Naive B cell (primary cell): Measurements from ENCODE around the gene UPF3A. TPM values are rescaled to one million over a fixed set of nuclear protein-coding genes. Genes with fewer than 3 reads are reported as not detected.

Experiments used
- ATAC-seq, 2 donors: fragments of 150-1000 bp; cut with Tn5 transposase; 2 replicates each; pipeline ENCODE4 v1.10.0; 2021; ENCODE audit warnings: low read depth in 2 of 2, mild to moderate bottlenecking in 2 of 2, moderate library complexity in 2 of 2
- DNase-seq: peaks from one replicate; pipeline ENCODE4 v3.0.0; 2022
- H3K27ac Mint-ChIP-seq, 6 donors: one replicate each; pipeline ENCODE4 v1.8.0; 2020 to 2022; ENCODE audit warnings: mild to moderate bottlenecking in 6 of 6, mixed read lengths in 6 of 6, moderate library complexity in 5 of 6, inconsistent platforms in 2 of 6
- H3K27me3 Mint-ChIP-seq, 3 donors: one replicate each; pipeline ENCODE4 v1.8.0; 2021 to 2022; ENCODE audit warnings: mixed read lengths in 3 of 3, mild to moderate bottlenecking in 1 of 3
- H3K36me3 Mint-ChIP-seq, 2 donors: one replicate each; pipeline ENCODE4 v1.8.0; 2020 to 2022; ENCODE audit warnings: mixed read lengths in 2 of 2, inconsistent platforms in 1 of 2, mild to moderate bottlenecking in 1 of 2
- H3K4me1 Mint-ChIP-seq, 3 donors: one replicate each; pipeline ENCODE4 v1.8.0; 2020 to 2022; ENCODE audit warnings: mixed read lengths in 3 of 3, inconsistent platforms in 1 of 3, mild to moderate bottlenecking in 1 of 3, moderate library complexity in 1 of 3
- H3K4me3 Mint-ChIP-seq, 8 donors: one replicate each; pipeline ENCODE4 v1.8.0; 2020 to 2022; ENCODE audit warnings: mild to moderate bottlenecking in 8 of 8, mixed read lengths in 8 of 8, moderate library complexity in 8 of 8, inconsistent platforms in 2 of 8
- H3K9me3 Mint-ChIP-seq, 7 donors: one replicate each; pipeline ENCODE4 v1.8.0; 2020 to 2022; ENCODE audit warnings: mixed read lengths in 7 of 7, mild to moderate bottlenecking in 5 of 7, inconsistent platforms in 2 of 7, moderate library complexity in 1 of 7
- polyA plus RNA-seq, 6 donors: library from polyadenylated mRNA; unstranded; fragments of 300-500 nt; fragmentation: Illumina TruSeq; gene quantifications; one replicate each; pipeline ENCODE4 v1.2.3, GENCODE V29; 2021; ENCODE audit warnings: low read depth in 6 of 6

Gene UPF3A
- polyA plus RNA-seq = 10 to 100 TPM; 17.0 to 26.8 (median 23.0) TPM

- Mint-ChIP-seq H3K27ac (peak within 1 kb of the TSS; percentile 92 to 98 (median 96)), H3K27me3 (no peaks in the 10 kb centered on the region), H3K9me3 (no peaks in the 10 kb centered on the region), H3K4me1 (peaks cover 25 to 42% (median 31%) of the 10 kb centered on the region in 3 donors), H3K36me3 (peaks cover 4% of the 10 kb centered on the region in 2 donors), H3K4me3 (peak within 1 kb of the TSS; percentile 90 to 97 (median 94))
- ATAC-seq = peak; percentile 80 to 81
- peak; percentile 90 for DNase-seq
Observed at GRCh38 chr13:114281351-114282040, at the start of gene UPF3A. TSS of gene UPF3A (plus strand) at chr13:114281601. CDS start at chr13:114281640, 39 bp downstream.

DNA sequence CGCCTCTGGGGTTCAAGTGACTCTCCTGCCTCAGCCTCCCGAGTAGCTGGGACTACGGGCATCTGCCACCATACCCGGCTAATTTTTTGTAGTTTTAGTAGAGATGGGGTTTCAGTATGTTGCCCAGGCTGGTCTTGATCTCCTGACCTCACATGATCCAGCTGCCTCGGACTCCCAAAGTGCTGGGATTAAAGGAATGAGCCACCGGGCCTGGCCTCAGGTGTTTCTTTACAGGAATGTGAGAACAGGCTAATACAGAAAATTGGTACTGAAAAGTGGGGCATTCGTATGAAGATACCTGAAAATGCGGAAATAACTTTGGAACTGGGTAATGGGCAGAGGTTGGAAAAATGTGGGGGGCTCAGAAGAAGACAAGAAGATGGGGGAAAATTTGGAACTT, 49.5 kb upstream of the UPF3A start:
- Mint-ChIP-seq H3K27me3 (peaks cover 25 to 43% (median 32%) of the 10 kb centered on the region in 3 donors), H3K4me1 (peaks cover 14 to 18% (median 18%) of the 10 kb centered on the region in 3 donors), H3K9me3 (no peaks in the 10 kb centered on the region), H3K4me3 (peak overlapping the region in 2 of 8 donors; percentile 37 to 77), H3K27ac (peak overlapping the region in 2 of 6 donors; percentile 47 to 52), H3K36me3 (no peaks in the 10 kb centered on the region)
- ATAC-seq = no peak
- DNase-seq = no peak

GRCh38 chr13:114234266-114234644, 47.1 kb upstream of the UPF3A start:
- Mint-ChIP-seq H3K27ac (peak overlapping the region; percentile 74 to 96 (median 84)), H3K4me1 (peaks cover 19 to 23% (median 21%) of the 10 kb centered on the region in 3 donors), H3K9me3 (no peaks in the 10 kb centered on the region), H3K4me3 (peak overlapping the region; percentile 81 to 94 (median 90)), H3K27me3 (peaks cover 19 to 27% (median 25%) of the 10 kb centered on the region in 3 donors), H3K36me3 (peaks cover 5 to 8% of the 10 kb centered on the region in 2 donors)
- ATAC-seq (no peak), DNase-seq (no peak)

DNA sequence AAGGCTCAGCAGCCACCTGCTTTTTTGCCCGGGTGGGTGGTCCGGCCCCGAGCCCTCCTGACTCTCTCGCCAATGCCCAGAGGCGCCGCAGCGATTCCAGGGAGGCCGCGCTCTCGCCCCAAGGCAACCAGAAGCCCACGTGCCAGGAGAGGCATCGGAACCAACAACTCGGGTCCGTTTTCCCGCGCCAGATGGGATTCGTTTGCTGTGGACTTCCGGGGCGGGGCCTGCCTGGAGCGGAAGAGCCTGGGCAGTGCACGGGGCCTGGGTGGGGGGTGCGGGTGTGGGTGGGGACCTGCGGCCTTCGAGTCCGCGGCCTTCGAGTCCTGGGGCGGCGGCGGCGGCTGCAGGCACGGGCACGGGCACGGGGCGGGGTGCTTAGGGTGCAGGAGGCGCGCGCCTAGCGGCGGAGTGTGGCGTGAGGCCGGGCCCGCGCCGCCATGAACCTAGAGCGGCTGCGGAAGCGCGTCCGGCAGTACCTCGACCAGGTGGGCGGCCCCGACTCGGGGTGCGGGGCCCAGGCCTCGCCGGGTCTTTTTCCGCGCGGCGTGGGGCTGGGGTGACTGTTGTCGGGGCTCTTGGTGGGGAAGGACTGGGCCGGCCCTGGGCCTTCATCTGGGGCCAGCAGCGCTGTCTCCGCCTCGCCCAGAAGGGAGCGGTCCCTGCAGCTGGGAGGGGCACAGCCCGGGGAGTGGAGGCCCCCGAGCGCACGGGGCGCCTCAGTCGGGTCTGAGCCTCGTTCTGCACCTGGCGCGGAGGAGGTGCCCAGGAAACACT, 46.6 kb upstream of the UPF3A start, which contains the start of gene CDC16:
TSS of gene CDC16 (plus strand) at position 253 of the 777 bp plus-strand sequence. CDS start at position 441, 188 bp downstream.
- Mint-ChIP-seq H3K36me3 (peaks cover 5 to 8% of the 10 kb centered on the region in 2 donors), H3K9me3 (no peaks in the 10 kb centered on the region), H3K27me3 (peaks cover 17 to 21% (median 19%) of the 10 kb centered on the region in 3 donors), H3K4me1 (peaks cover 19 to 23% (median 21%) of the 10 kb centered on the region in 3 donors), H3K4me3 (peak within 1 kb of the TSS; percentile 81 to 94 (median 90)), H3K27ac (peak within 1 kb of the TSS; percentile 74 to 96 (median 84))
- peak; percentile 66 for DNase-seq
- peak; percentile 81 to 84 for ATAC-seq

- Mint-ChIP-seq H3K27ac (peak overlapping the region in 4 of 6 donors; percentile 60 to 82 (median 73)), H3K36me3 (peaks cover 5 to 8% of the 10 kb centered on the region in 2 donors), H3K4me3 (peak overlapping the region; percentile 81 to 94 (median 90)), H3K9me3 (no peaks in the 10 kb centered on the region), H3K27me3 (peaks cover 8 to 13% (median 10%) of the 10 kb centered on the region in 3 donors), H3K4me1 (peaks cover 19 to 23% (median 21%) of the 10 kb centered on the region in 3 donors)
- DNase-seq (no peak), ATAC-seq (no peak)
Observed at GRCh38 chr13:114235697-114236096, 45.7 kb upstream of the UPF3A start.

GRCh38 chr13:114236227-114236626, 45.2 kb upstream of the UPF3A start:
- Mint-ChIP-seq H3K4me1 (peaks cover 19 to 23% (median 21%) of the 10 kb centered on the region in 3 donors), H3K36me3 (peaks cover 5 to 8% of the 10 kb centered on the region in 2 donors), H3K27me3 (peaks cover 3 to 9% (median 8%) of the 10 kb centered on the region in 3 donors), H3K27ac (no peak overlapping the region), H3K9me3 (no peaks in the 10 kb centered on the region), H3K4me3 (peak overlapping the region in 7 of 8 donors; percentile 81 to 94 (median 89))
- no peak for DNase-seq
- ATAC-seq = no peak

DNA sequence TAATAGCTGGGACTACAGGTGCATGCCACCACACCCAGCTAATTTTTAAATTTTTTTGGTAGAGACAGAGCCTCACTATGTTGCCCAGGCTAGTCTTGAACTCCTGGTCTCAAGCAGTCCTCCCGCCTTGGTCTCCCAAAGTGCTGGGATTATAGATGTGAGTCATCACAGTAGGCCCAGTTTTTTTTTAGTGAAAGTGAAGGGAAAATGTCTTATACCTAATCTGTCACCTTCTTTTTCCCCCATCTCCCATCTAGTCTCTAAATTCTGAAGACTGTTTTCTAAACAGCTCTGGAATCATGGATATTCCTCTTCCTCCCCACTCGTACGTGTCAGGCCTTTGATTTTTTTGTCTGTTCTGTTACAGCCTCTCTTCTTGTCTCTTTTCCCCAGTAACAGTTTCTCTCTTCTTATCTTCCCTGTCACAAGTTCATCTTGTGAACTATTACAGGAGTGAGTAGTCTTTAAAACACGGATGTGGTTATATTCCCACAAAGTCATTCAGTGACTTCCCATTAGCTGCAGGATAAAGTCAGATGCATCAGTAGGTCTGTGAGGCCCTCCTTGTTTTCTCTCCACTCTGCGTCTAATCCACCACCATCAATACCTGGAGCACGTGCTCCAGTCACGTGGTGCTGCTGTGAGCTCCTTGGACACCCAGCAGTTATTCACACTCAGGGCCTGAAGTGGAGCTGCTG, 43.8 kb upstream of the UPF3A start:
- H3K4me3 Mint-ChIP-seq = peak overlapping the region in 2 of 8 donors; percentile 25 to 75
- peak overlapping the region in 2 of 6 donors; percentile 3 to 8 for H3K27ac Mint-ChIP-seq
- peaks cover 5 to 8% of the 10 kb centered on the region in 2 donors for H3K36me3 Mint-ChIP-seq
- H3K4me1 Mint-ChIP-seq = peaks cover 19 to 23% (median 21%) of the 10 kb centered on the region in 3 donors
- no peaks in the 10 kb centered on the region for H3K9me3 Mint-ChIP-seq
- DNase-seq (no peak), ATAC-seq (no peak)
- peaks cover 0 to 3% (median 0%) of the 10 kb centered on the region in 3 donors for H3K27me3 Mint-ChIP-seq

DNA sequence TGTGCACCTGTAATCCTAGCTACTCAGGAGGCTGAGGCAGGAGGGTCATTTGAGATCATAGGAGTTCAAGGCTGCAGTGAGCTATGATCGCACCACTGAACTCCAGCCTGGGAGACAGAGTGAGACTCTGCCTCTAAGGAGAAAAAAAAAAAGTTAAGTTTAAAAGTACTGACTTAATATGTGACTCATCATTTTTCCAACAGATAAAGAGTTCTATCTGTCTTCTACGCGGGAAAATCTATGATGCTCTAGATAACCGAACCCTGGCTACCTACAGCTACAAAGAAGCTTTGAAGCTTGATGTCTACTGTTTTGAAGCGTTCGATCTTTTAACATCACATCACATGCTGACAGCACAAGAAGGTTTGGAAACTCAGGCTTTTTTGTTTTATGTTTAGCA, 39.5 kb upstream of the UPF3A start:
- Mint-ChIP-seq H3K4me3 (no peak overlapping the region), H3K9me3 (no peaks in the 10 kb centered on the region), H3K27ac (no peak overlapping the region), H3K27me3 (no peaks in the 10 kb centered on the region), H3K36me3 (peaks cover 7 to 19% of the 10 kb centered on the region in 2 donors), H3K4me1 (peaks cover 4 to 9% (median 6%) of the 10 kb centered on the region in 3 donors)
- DNase-seq = no peak
- ATAC-seq = no peak

- Mint-ChIP-seq H3K27ac (no peak overlapping the region), H3K27me3 (no peaks in the 10 kb centered on the region), H3K9me3 (no peaks in the 10 kb centered on the region), H3K4me3 (no peak overlapping the region), H3K36me3 (peaks cover 5 to 15% of the 10 kb centered on the region in 2 donors), H3K4me1 (peaks cover 0 to 7% (median 0%) of the 10 kb centered on the region in 3 donors)
- DNase-seq (no peak), ATAC-seq (no peak)
Observed at GRCh38 chr13:114243971-114244370, 37.4 kb upstream of the UPF3A start.

- no peak overlapping the region for H3K4me3 Mint-ChIP-seq
- H3K36me3 Mint-ChIP-seq = peaks cover 5 to 15% of the 10 kb centered on the region in 2 donors
- H3K9me3 Mint-ChIP-seq = no peaks in the 10 kb centered on the region
- ATAC-seq (no peak), DNase-seq (no peak)
- H3K4me1 Mint-ChIP-seq = peaks cover 0 to 7% (median 0%) of the 10 kb centered on the region in 3 donors
- no peaks in the 10 kb centered on the region for H3K27me3 Mint-ChIP-seq
- peak overlapping the region in 1 of 6 donors; percentile 9 for H3K27ac Mint-ChIP-seq
Observed at GRCh38 chr13:114244637-114245036, 36.8 kb upstream of the UPF3A start.

DNA sequence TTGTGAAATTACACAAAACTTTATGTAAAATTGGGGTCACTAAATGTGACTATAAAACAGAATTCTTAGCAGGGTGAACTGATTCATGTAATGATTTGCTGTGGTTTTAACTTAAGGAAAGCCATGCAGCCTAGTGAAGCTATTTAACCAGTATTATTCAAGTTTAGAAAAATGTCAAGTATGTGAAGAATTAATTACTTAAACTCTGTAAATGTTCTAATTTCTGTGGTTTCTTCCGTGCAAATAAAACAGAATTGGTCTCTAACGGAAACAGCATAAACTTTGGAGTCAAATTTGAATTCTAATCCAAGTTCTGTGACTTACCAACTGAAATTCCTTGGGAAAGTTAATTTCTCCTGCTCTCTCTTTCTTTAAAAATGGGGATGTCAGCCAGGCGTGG, 33.4 kb upstream of the UPF3A start:
- no peaks in the 10 kb centered on the region for H3K9me3 Mint-ChIP-seq
- H3K4me1 Mint-ChIP-seq = peaks cover 0 to 7% (median 0%) of the 10 kb centered on the region in 3 donors
- no peak overlapping the region for H3K4me3 Mint-ChIP-seq
- DNase-seq = no peak
- ATAC-seq = no peak
- peaks cover 5 to 15% of the 10 kb centered on the region in 2 donors for H3K36me3 Mint-ChIP-seq
- no peak overlapping the region for H3K27ac Mint-ChIP-seq
- no peaks in the 10 kb centered on the region for H3K27me3 Mint-ChIP-seq

GRCh38 chr13:114249077-114249476, 32.3 kb upstream of the UPF3A start:
- ATAC-seq (no peak), DNase-seq (no peak)
- Mint-ChIP-seq H3K9me3 (no peaks in the 10 kb centered on the region), H3K27ac (no peak overlapping the region), H3K36me3 (peaks cover 10 to 15% of the 10 kb centered on the region in 2 donors), H3K27me3 (no peaks in the 10 kb centered on the region), H3K4me3 (no peak overlapping the region), H3K4me1 (peaks cover 0 to 7% (median 5%) of the 10 kb centered on the region in 3 donors)
